ENCODE results near the gene CLDN4. TPM values are rescaled to one million over a fixed set of nuclear protein-coding genes. Genes with fewer than 3 reads are reported as not detected.

CLDN4 gene
- total RNA-seq, 1 donor from 2014 or later, result 1.7 TPM

DNA sequence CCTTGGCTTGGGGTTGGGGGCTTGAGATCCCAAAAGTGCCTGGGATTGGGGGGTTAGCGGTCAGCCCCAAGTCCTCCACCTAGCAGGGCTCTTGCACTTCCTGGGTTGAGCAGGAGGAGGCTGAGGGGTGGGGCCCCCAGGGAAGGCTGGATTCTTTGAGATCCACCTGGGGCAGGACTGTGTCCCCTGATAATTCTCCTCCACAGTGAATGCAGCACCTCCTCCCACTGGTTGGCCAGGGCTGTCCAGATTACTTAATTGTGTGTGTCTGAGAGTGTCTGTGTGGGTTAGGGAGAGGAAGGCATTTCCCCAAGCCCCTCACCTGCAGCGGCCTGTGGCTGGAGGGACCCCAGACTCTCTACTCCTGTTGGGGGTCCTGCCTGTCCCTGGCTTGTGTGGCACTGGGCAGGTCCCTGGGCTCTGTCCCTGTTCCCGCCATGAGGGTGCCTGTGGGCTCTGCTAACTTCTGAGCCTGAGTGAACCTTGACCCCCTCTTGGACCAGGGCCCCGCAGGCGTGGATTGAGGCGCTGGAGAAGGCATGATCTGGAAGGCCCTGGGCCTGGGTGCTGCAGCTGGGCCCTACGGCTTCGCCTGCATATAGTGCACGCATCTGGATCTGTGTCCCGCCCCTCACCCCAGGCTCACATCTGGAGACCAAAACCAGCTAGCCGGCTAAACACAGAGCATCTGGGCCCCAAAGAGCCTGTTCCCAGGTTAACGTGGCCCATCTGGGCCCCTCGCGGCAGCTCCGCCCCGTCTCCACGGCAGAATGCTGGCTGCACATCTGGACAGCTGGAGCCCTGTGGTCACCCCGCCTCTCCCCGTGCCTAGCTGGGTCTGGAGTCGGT lies 40.6 kb downstream of the CLDN4 start:
- peak; percentile 92 for DNase-seq (ENCODE audit: low spot score)
- ATAC-seq, result peak; percentile 90

DNA sequence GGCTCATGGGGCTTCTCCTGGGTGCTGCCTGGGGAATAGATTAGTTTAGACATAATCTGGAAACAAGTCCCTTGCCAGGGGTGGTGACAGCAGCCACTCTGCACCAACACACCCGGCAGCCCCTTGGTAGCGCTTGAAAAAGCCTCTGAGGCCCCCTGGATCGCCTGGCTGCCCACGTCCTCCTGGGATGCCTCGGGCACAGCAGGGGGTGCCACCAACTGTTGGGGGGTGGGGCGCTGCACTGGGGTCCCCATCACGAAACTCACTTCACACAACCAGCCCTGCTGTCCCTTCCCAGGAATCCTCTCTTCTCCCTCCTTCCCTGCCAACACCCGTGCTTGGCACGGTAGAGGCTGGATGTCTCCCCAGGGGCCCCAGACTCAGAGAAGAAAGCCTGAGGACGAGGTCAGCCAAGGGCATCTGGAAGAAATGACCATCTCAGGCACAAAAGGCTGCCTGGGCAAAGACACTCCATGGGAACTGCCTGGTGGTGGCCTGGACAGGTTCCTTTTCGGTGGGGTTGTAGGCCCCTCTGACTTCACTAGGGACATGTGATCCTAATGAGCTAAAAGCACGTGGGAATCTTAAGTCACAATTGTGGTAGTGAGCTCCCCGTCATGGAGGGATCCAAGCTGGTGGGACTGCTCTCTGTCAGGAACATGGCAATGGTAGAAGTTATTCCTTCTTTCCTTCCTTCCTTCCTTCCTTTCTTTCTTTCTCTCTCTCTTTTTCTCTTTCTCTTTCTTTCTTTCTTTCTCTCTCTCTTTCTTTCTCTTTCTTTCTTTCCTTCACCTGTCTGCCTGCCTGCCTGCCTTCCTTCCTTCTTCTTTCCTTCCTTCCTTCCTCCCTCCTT lies 41.5 kb downstream of the CLDN4 start:
- ATAC-seq (no peak), DNase-seq (ENCODE audit: low spot score) (no peak)

DNA sequence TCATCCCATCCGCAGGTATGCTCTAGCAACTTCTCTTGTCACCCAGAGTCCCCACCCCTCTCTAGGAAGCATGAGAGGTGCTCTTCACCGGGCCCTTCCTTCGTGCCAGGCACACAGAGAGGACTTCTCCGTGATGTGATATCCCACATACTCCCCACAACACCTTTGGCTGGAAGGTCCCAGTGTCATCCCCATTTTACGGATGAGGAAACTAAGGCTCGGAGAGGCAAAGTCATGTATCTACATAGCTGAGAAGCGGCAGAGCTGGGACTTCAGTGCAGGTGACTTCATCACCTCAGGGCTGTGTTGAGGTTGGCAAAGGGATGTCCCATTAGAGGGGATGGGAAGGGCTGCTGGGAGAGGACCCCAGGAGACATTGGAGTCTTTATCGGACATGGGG lies 45.6 kb downstream of the CLDN4 start:
- DNase-seq (ENCODE audit: low spot score) (no peak), ATAC-seq (no peak)

DNA sequence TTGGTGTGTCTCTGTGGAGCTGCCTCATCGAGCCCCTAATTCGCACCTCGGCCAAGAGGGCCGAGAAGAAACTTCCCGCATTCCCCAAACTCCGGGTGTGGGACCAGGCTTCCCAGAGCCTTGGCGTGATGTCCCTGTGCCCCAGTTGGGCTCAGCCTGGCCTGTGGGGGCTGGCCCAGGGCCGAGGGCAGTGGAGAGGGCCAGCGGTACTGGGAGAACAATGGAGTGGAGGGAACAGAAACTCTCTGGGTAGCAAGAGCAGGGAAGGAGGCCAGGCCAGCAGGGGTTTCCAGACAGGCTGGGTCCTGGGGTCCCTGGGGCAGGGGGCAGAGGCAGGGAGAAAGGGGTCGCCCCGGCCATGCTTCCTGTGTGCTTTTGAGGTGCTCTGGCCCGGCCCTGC lies 46.2 kb downstream of the CLDN4 start:
- DNase-seq (ENCODE audit: low spot score) (no peak), ATAC-seq (no peak)

DNA sequence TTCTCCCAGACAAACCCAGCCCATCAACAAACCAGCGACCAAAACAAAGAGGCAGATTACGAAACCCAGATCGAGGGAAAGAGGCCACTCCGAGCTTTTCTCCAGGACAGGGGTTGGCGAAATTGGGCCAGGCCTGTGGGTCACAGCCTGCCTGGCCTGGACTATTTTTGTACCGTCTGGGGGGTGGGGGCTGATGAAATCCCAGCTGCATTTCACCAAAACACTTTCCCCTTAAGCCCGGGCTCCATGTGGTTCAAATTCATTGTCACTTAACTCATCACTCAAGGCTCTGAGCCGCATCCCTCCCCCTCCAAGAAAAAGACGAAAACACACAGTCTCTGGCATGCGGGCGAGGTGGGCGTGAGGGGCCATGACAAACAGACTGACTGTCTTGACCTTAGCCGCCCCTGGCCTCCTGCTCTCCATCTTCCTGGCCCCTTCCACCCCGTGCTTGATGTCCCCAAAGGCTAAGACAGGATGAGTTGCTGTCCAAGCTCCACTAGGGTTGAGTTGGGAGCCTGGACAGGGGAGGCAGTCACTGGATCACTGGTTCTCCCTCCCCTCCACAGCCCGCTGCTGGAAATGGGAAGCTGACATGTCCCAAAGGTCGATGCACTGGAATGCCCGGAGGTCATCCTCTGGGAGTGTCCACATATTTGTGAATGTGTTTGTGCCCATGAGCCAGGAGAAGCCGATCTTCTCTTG lies 49.3 kb downstream of the CLDN4 start:
- ATAC-seq (peak; percentile 97), DNase-seq (ENCODE audit: low spot score) (peak; percentile 88)

DNA sequence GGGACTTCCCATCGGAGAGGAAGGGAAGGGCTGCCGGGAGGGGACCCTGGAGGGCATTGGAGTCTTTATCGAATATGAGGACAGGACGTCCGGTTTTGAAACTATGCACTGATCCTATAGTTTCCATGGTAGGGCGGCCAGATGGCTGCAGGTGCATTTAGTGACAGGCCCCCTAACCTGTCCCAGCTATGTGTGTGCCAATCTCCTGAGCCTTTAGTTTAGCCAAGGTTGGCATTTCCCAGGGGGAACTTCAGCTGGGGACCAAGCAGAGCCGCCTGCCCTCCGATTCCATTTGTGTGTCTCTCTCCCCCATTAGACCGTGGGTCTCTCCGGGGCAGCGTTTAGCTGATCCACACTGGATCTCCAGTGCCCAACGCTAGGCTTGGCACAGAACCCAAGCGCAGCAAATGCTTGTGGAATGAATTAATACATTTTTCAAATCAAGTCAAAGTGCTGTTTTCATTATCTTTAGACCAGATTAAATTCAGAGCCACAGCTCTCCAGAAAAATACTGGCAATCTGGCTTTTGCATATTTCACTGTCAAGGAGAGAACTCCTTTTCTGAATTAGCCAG lies 50.0 kb downstream of the CLDN4 start:
- DNase-seq (ENCODE audit: low spot score) (no peak), ATAC-seq (no peak)

DNA sequence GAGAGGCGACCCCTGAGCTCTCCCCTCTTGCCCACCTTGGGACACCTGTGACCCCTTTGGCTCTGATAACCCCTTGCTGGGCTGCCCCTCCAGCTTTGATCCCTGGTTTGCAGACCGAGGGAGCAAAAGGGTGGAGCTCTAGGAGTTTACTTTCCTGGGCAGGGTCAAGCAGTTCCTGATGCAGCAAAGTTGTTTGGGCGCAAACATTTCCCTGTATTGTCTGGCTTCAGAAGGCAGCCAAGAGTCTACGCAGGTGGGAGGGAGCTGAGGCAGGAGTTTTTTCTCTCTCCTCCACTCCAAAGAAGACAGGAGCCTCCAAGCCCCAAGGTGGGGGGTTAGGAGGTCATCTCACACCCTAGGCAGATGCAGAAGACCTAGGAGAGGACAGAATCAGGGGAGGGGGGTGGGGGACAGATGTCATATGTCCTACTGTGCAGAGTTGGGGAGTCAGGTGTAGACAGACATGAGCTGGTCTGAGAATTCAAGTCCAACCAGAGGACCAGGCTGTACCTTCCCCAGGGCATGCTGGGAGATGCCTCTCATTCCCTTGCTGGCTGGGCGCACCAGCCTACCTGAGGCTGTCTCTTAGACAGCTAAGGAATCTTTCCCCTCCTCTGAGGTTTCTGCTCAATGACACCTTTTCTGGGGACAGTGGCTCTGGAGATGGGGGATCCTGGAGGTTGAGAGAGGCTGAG lies 50.7 kb downstream of the CLDN4 start:
- ATAC-seq (no peak), DNase-seq (ENCODE audit: low spot score) (no peak)

DNA sequence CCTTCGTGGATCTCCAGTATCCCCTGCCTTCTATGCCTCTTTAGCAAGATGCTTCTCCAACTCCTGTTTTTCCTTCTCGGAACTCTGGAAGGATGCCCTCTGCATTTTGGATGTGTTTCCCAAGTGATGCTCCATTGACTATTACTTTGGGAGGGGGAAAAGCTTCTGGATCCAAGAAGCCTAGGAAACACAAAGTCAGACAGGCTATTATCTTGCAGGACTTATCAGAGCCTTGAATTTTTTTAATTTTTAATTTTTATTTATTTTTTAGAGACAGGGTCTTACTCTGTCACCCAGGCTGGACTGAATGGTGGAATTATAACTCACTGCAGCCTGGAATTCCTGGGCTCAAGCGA lies 51.2 kb downstream of the CLDN4 start:
- no peak for DNase-seq (ENCODE audit: low spot score)
- no peak for ATAC-seq

Other genes starting within 250 kb of the CLDN4 start
- gene MLXIPL, start 206.5 kb upstream of the CLDN4 start, total RNA-seq, result 457 TPM
- 2.6 TPM for gene VPS37D, start 163.2 kb upstream of the CLDN4 start, total RNA-seq
- 10.0 TPM for gene DNAJC30, start 147.5 kb upstream of the CLDN4 start, total RNA-seq
- 28.2 TPM for gene BUD23, start 147.4 kb upstream of the CLDN4 start, total RNA-seq
- gene STX1A, start 111.3 kb upstream of the CLDN4 start, total RNA-seq, result 2.9 TPM
- 6.9 TPM for gene ABHD11, start 92.2 kb upstream of the CLDN4 start, total RNA-seq
- 28.9 TPM for gene CLDN3, start 60.7 kb upstream of the CLDN4 start, total RNA-seq
- gene METTL27, start 11.5 kb downstream of the CLDN4 start, total RNA-seq, result 0.96 TPM
- not detected for gene TMEM270, start 30.2 kb downstream of the CLDN4 start, total RNA-seq
- gene ELN, start 197.2 kb downstream of the CLDN4 start, total RNA-seq, result 8.1 TPM